H9 (cell line): ENCODE data around the gene EVI2A. TPM values are rescaled to one million over a fixed set of nuclear protein-coding genes. Genes with fewer than 3 reads are reported as not detected.

ENCODE experiments used
- DNase-seq: peaks from one replicate; pipeline ENCODE4 v3.0.0-alpha.2; 2017
- H2AFZ ChIP-seq: one replicate; pipeline ENCODE4 v1.6.1; 2013; ENCODE audit warnings: mild to moderate bottlenecking, low read length, control low read depth, moderate library complexity
- H2AK5ac ChIP-seq: 2 replicates; pipeline ENCODE4 v1.6.1; 2013; ENCODE audit warnings: low read length, control low read depth, mixed read lengths; ENCODE audit not compliant: insufficient read length
- H2BK120ac ChIP-seq: one replicate; pipeline ENCODE4 v1.6.1; 2013; ENCODE audit warnings: low read depth, mild to moderate bottlenecking, low read length, control low read depth, inconsistent platforms; ENCODE audit not compliant: poor library complexity, severe bottlenecking
- H2BK12ac ChIP-seq: 2 replicates; pipeline ENCODE4 v1.6.1; 2013; ENCODE audit warnings: low read length, control low read depth, mixed read lengths, low read depth; ENCODE audit not compliant: insufficient read length
- H2BK15ac ChIP-seq: 2 replicates; pipeline ENCODE4 v1.6.1; 2013; ENCODE audit warnings: low read depth, low read length, control low read depth
- H2BK20ac ChIP-seq: one replicate; pipeline ENCODE4 v1.6.1; 2013; ENCODE audit warnings: low read depth, mild to moderate bottlenecking, low read length, control low read depth, inconsistent platforms; ENCODE audit not compliant: poor library complexity, severe bottlenecking
- H2BK5ac ChIP-seq: 2 replicates; pipeline ENCODE4 v1.6.1; 2013; ENCODE audit warnings: low read length, control low read depth, mixed read lengths; ENCODE audit not compliant: insufficient read length
- H3K14ac ChIP-seq: 2 replicates; pipeline ENCODE4 v1.6.1; 2013; ENCODE audit warnings: low read length, control low read depth; ENCODE audit not compliant: insufficient read depth
- H3K18ac ChIP-seq: 2 replicates; pipeline ENCODE4 v1.6.1; 2013; ENCODE audit warnings: low read depth, mild to moderate bottlenecking, mixed read lengths, low read length, control low read depth; ENCODE audit not compliant: insufficient read length
- H3K23ac ChIP-seq: 2 replicates; pipeline ENCODE4 v1.6.1; 2013; ENCODE audit warnings: low read length, control low read depth, mixed read lengths, low read depth; ENCODE audit not compliant: insufficient read length
- H3K23me2 ChIP-seq: 2 replicates; pipeline ENCODE4 v1.6.1; 2013; ENCODE audit warnings: low read depth, mild to moderate bottlenecking, mixed read lengths, low read length, control low read depth; ENCODE audit not compliant: insufficient read length, poor library complexity, severe bottlenecking
- H3K27ac ChIP-seq: 2 replicates; pipeline ENCODE4 v1.5.1; 2013; ENCODE audit warnings: low read length, control low read depth, mixed read lengths, low read depth; ENCODE audit not compliant: insufficient read length
- H3K27me3 ChIP-seq: 2 replicates; pipeline ENCODE4 v1.6.1; 2013; ENCODE audit warnings: low read length, control low read depth, inconsistent platforms; ENCODE audit not compliant: insufficient read depth
- H3K4ac ChIP-seq: 2 replicates; pipeline ENCODE4 v1.6.1; 2013; ENCODE audit warnings: low read depth, mild to moderate bottlenecking, control low read depth, inconsistent platforms, low read length, moderate library complexity
- H3K4me1 ChIP-seq: 2 replicates; pipeline ENCODE4 v1.6.1; 2013; ENCODE audit warnings: low read length, control low read depth, inconsistent platforms; ENCODE audit not compliant: insufficient read depth
- H3K4me2 ChIP-seq: 2 replicates; pipeline ENCODE4 v1.6.1; 2013; ENCODE audit warnings: low read length, control low read depth, mixed read lengths; ENCODE audit not compliant: insufficient read length, insufficient read depth
- H3K56ac ChIP-seq: 2 replicates; pipeline ENCODE4 v1.6.1; 2013; ENCODE audit warnings: low read depth, mild to moderate bottlenecking, mixed read lengths, low read length, control low read depth; ENCODE audit not compliant: insufficient read length
- H3K79me1 ChIP-seq: 2 replicates; pipeline ENCODE4 v1.6.1; 2013; ENCODE audit warnings: low read depth, mild to moderate bottlenecking, moderate library complexity, low read length, control low read depth, inconsistent platforms; ENCODE audit not compliant: insufficient read depth, poor library complexity, severe bottlenecking
- H3K79me2 ChIP-seq: 2 replicates; pipeline ENCODE4 v1.6.1; 2013; ENCODE audit warnings: low read length, control low read depth, inconsistent platforms; ENCODE audit not compliant: insufficient read depth
- H3K9ac ChIP-seq: 2 replicates; pipeline ENCODE4 v1.6.1; 2013; ENCODE audit warnings: low read length, control low read depth, mixed read lengths; ENCODE audit not compliant: insufficient read length; ENCODE audit errors: extremely low read depth
- H3K9me3 ChIP-seq: one replicate; pipeline ENCODE4 v1.6.1; 2013; ENCODE audit warnings: low read depth, low read length, inconsistent platforms; ENCODE audit not compliant: control insufficient read depth
- H3T11ph ChIP-seq: one replicate; pipeline ENCODE4 v1.6.1; 2013; ENCODE audit warnings: mild to moderate bottlenecking, low read length, control low read depth, inconsistent platforms
- H4K20me1 ChIP-seq: one replicate; pipeline ENCODE4 v1.6.1; 2013; ENCODE audit not compliant: control insufficient read depth, insufficient read length, insufficient read depth
- H4K5ac ChIP-seq: 2 replicates; pipeline ENCODE4 v1.6.1; 2013; ENCODE audit warnings: low read depth, mild to moderate bottlenecking, mixed read lengths, low read length, control low read depth; ENCODE audit not compliant: insufficient read length
- H4K8ac ChIP-seq: replicated peaks from 2 replicates; pipeline ENCODE4 v1.6.1; 2013; ENCODE audit warnings: low read length, control low read depth, mixed read lengths, low read depth; ENCODE audit not compliant: insufficient read length
- H4K91ac ChIP-seq: 2 replicates; pipeline ENCODE4 v1.6.1; 2013; ENCODE audit warnings: low read depth, mild to moderate bottlenecking, moderate library complexity, mixed read lengths, low read length, control low read depth; ENCODE audit not compliant: insufficient read length
- H3K27ac Mint-ChIP-seq, 3 experiments: 2 replicates in 2 of 3; 3 replicates in 1 of 3; pipeline ENCODE4 v1.8.0; 2020 to 2021; ENCODE audit warnings: mixed read lengths in 3 of 3, mild to moderate bottlenecking in 1 of 3, moderate library complexity in 1 of 3
- H3K27me3 Mint-ChIP-seq: 2 replicates; pipeline ENCODE4 v1.8.0; 2021; ENCODE audit warnings: low read depth, mild to moderate bottlenecking, moderate library complexity, mixed read lengths
- H3K36me3 Mint-ChIP-seq, 3 experiments: 2 replicates in 2 of 3; 3 replicates in 1 of 3; pipeline ENCODE4 v1.8.0; 2020 to 2021; ENCODE audit warnings: low read depth in 3 of 3, mixed read lengths in 3 of 3; ENCODE audit not compliant: insufficient read depth in 1 of 3
- H3K4me1 Mint-ChIP-seq, 2 experiments: 2 replicates each; pipeline ENCODE4 v1.8.0; 2020; ENCODE audit warnings: mixed read lengths in 2 of 2
- H3K4me3 Mint-ChIP-seq, 2 experiments: 2 replicates in 1 of 2; 3 replicates in 1 of 2; pipeline ENCODE4 v1.8.0; 2020 to 2021; ENCODE audit warnings: mild to moderate bottlenecking in 2 of 2, mixed read lengths in 2 of 2, moderate library complexity in 1 of 2
- H3K9me3 Mint-ChIP-seq, 2 experiments: 2 replicates in 1 of 2; 3 replicates in 1 of 2; pipeline ENCODE4 v1.8.0; 2020; ENCODE audit warnings: mild to moderate bottlenecking in 2 of 2, mixed read lengths in 2 of 2, moderate library complexity in 1 of 2
- CTCF ChIP-seq: fragments of 200-600 bp; sonication (generic); conservative IDR thresholded peaks from 3 replicates; pipeline ENCODE4 v1.8.0; 2021; ENCODE audit warnings: antibody characterized with exemption, mild to moderate bottlenecking
- WGBS: extraction: QIAGEN DNeasy Blood & Tissue Kit; methylation state at CpG from one replicate; pipeline ENCODE4 v1.1.7; 2013; ENCODE audit warnings: missing lambda C conversion rate, low lambda C conversion rate, mixed read lengths; ENCODE audit not compliant: insufficient read length; ENCODE audit errors: extremely low coverage; 5-methylcytosine and 5-hydroxymethylcytosine counted together
- total RNA-seq: library from RNA; stranded (reverse); gene quantifications from 2 replicates; pipeline ENCODE4 v1.2.1, GENCODE V29; 2021

Gene EVI2A
- total RNA-seq, 1 experiment from 2014 or later, result not detected

DNA sequence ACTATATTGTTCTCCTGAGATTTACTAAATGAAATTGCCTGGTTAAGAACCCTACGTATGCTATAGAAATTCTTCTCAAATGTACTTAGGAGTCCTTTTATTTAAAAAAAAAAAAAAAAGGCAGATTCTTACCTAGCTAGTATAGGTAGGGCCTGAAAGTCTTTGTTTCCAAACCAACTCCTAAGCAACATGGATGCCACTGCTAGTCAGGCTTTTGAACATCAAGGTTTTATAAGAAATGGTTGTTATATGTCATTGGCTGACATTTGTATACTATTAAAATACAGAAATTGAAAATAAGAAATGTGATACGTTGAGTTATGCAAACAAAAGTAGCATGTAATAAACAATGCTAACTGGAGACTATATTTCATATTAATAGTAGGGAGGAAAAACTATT, 1.2 kb downstream of the EVI2A start:
- peaks cover 5 to 8% of the 10 kb centered on the region in 2 experiments for H3K4me1 Mint-ChIP-seq
- TF ChIP-seq CTCF, result no peak
- no peak overlapping the region for H2BK15ac ChIP-seq
- H2BK12ac ChIP-seq, result no peak overlapping the region
- H4K20me1 ChIP-seq, result no peaks in the 10 kb centered on the region
- H3K4me2 ChIP-seq, result no peak overlapping the region
- H3K4me1 ChIP-seq, result no peaks in the 10 kb centered on the region
- H3K23me2 ChIP-seq, result no peaks in the 10 kb centered on the region
- no peaks in the 10 kb centered on the region for H3K36me3 Mint-ChIP-seq
- no peak overlapping the region for H2BK5ac ChIP-seq
- no peaks in the 10 kb centered on the region for H3K79me2 ChIP-seq
- no peaks in the 10 kb centered on the region for H3K27me3 Mint-ChIP-seq
- no peak overlapping the region for H3K14ac ChIP-seq
- WGBS, result no CpG with 5 or more reads among the region's 2 CpGs
- H3K18ac ChIP-seq, result no peak overlapping the region
- H3T11ph ChIP-seq, result no peak overlapping the region
- no peak for DNase-seq
- H3K27ac ChIP-seq, result no peak overlapping the region
- no peak overlapping the region for H3K4me3 Mint-ChIP-seq
- no peaks in the 10 kb centered on the region for H3K27me3 ChIP-seq
- no peak overlapping the region for H2AFZ ChIP-seq
- H4K5ac ChIP-seq, result no peak overlapping the region
- H2BK20ac ChIP-seq, result no peak overlapping the region
- H3K56ac ChIP-seq, result no peak overlapping the region
- no peaks in the 10 kb centered on the region for H3K79me1 ChIP-seq
- no peak overlapping the region for H2AK5ac ChIP-seq
- H3K4ac ChIP-seq, result no peak overlapping the region
- no peak overlapping the region for H3K9ac ChIP-seq
- H3K27ac Mint-ChIP-seq, result no peak overlapping the region
- no peak overlapping the region for H2BK120ac ChIP-seq
- H3K9me3 Mint-ChIP-seq, result no peaks in the 10 kb centered on the region
- H3K23ac ChIP-seq, result no peak overlapping the region
- no peak overlapping the region for H4K91ac ChIP-seq
- no peaks in the 10 kb centered on the region for H3K9me3 ChIP-seq
- H4K8ac ChIP-seq, result no peak overlapping the region
